ENCODE data around the gene ZNF492. TPM values are rescaled to one million over a fixed set of nuclear protein-coding genes. Genes with fewer than 3 reads are reported as not detected.

The ZNF492 gene
- total and polyA plus RNA-seq, 2 donors from 2014 or later: 0.25 TPM; not detected in 1

- H3K4me1 ChIP-seq (ENCODE audit: control insufficient read depth in 2 of 3, insufficient read depth in 2 of 3, low read depth in 1 of 3, low read length in 3 of 3): no peaks in the 10 kb centered on the region
- no peaks in the 10 kb centered on the region for H3K36me3 ChIP-seq (ENCODE audit: control insufficient read depth in 2 of 3, insufficient read depth in 3 of 3, low read length in 3 of 3)
- FAIRE-seq (no peak), DNase-seq (no peak)
- intact Hi-C loops (cut with DNase I): no loop called here
- H3K4me3 ChIP-seq (ENCODE audit: low read length in 3 of 3): no peak overlapping the region
- no peaks in the 10 kb centered on the region for H3K9me3 ChIP-seq (ENCODE audit: control insufficient read depth in 2 of 3, insufficient read depth in 1 of 3, low read length in 3 of 3)
- no peaks in the 10 kb centered on the region for H3K27me3 ChIP-seq (ENCODE audit: control insufficient read depth, insufficient read depth, low read length)
- H3K27ac ChIP-seq (ENCODE audit: low read depth in 2 of 2, low read length in 2 of 2): no peak overlapping the region
- TF ChIP-seq, protein P1, sequence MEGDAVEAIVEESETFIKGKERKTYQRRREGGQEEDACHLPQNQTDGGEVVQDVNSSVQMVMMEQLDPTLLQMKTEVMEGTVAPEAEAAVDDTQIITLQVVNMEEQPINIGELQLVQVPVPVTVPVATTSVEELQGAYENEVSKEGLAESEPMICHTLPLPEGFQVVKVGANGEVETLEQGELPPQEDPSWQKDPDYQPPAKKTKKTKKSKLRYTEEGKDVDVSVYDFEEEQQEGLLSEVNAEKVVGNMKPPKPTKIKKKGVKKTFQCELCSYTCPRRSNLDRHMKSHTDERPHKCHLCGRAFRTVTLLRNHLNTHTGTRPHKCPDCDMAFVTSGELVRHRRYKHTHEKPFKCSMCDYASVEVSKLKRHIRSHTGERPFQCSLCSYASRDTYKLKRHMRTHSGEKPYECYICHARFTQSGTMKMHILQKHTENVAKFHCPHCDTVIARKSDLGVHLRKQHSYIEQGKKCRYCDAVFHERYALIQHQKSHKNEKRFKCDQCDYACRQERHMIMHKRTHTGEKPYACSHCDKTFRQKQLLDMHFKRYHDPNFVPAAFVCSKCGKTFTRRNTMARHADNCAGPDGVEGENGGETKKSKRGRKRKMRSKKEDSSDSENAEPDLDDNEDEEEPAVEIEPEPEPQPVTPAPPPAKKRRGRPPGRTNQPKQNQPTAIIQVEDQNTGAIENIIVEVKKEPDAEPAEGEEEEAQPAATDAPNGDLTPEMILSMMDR (IDR thresholded peaks at IDR 0.05; ENCODE audit: borderline replicate concordance, extremely low read depth, insufficient read depth): no peak
- no peak overlapping the region for H3K9ac ChIP-seq (ENCODE audit: low read length in 3 of 3)
Measured at GRCh38 chr19:22600690-22601648, 33.2 kb upstream of the ZNF492 start.

DNA sequence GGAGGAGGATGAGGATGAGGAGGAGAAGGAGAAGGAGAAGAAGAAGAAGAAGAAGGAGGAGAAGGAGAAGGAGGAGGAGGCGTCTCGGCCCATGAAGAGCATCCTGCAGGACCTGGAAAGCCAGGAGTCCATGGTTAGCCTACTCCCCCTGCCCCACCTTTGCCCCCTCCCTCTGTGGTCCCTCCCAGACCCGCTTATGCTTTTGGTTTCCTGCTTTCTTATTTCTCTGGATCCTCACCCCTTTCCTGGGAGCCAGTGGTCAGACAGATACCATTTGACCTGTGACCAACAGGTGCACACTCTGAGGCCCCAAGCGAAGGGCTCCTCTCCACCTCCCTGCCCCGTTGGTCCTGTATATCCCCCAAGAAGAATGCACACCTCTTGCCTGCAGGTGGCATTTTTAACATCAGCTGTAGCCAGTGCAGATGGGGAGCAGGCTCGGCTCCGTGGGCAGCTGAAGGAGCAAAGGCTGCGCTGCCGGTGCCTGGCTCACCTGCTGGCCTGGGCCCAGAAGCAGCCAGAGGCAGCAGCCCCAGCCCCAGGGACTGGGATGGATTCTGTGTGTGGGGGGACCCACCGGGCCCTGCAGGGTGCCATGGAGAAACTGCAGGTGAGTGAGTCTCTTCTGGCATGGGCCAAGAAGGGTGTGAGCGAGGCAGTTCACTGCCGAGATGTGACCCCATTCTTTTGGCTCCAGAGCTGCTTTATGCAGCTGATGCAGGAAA, 32.1 kb upstream of the ZNF492 start:
- H3K9me3 ChIP-seq (ENCODE audit: control insufficient read depth in 2 of 3, insufficient read depth in 1 of 3, low read length in 3 of 3): no peaks in the 10 kb centered on the region
- H3K9ac ChIP-seq (ENCODE audit: low read length in 3 of 3): no peak overlapping the region
- TF ChIP-seq, protein P1 (IDR thresholded peaks at IDR 0.05; ENCODE audit: borderline replicate concordance, extremely low read depth, insufficient read depth): no peak
- no peaks in the 10 kb centered on the region for H3K36me3 ChIP-seq (ENCODE audit: control insufficient read depth in 2 of 3, insufficient read depth in 3 of 3, low read length in 3 of 3)
- intact Hi-C loops (cut with DNase I): no loop called here
- H3K4me1 ChIP-seq (ENCODE audit: control insufficient read depth in 2 of 3, insufficient read depth in 2 of 3, low read depth in 1 of 3, low read length in 3 of 3): no peaks in the 10 kb centered on the region
- no peak overlapping the region for H3K27ac ChIP-seq (ENCODE audit: low read depth in 2 of 2, low read length in 2 of 2)
- DNase-seq (no peak), FAIRE-seq (no peak)
- no peak overlapping the region for H3K4me3 ChIP-seq (ENCODE audit: low read length in 3 of 3)
- no peaks in the 10 kb centered on the region for H3K27me3 ChIP-seq (ENCODE audit: control insufficient read depth, insufficient read depth, low read length)

- DNase-seq (no peak), FAIRE-seq (no peak)
- intact Hi-C loops (cut with DNase I): no loop called here
- H3K9me3 ChIP-seq (ENCODE audit: control insufficient read depth in 2 of 3, insufficient read depth in 1 of 3, low read length in 3 of 3): no peaks in the 10 kb centered on the region
- H3K4me1 ChIP-seq (ENCODE audit: control insufficient read depth in 2 of 3, insufficient read depth in 2 of 3, low read depth in 1 of 3, low read length in 3 of 3): no peaks in the 10 kb centered on the region
- no peak overlapping the region for H3K4me3 ChIP-seq (ENCODE audit: low read length in 3 of 3)
- TF ChIP-seq, protein P1 (IDR thresholded peaks at IDR 0.05; ENCODE audit: borderline replicate concordance, extremely low read depth, insufficient read depth): no peak
- no peak overlapping the region for H3K27ac ChIP-seq (ENCODE audit: low read depth in 2 of 2, low read length in 2 of 2)
- H3K9ac ChIP-seq (ENCODE audit: low read length in 3 of 3): no peak overlapping the region
- no peaks in the 10 kb centered on the region for H3K36me3 ChIP-seq (ENCODE audit: control insufficient read depth in 2 of 3, insufficient read depth in 3 of 3, low read length in 3 of 3)
- H3K27me3 ChIP-seq (ENCODE audit: control insufficient read depth, insufficient read depth, low read length): no peaks in the 10 kb centered on the region
Measured at GRCh38 chr19:22602631-22603272, 31.4 kb upstream of the ZNF492 start.
